ENCODE results near the gene PDIA5.

PDIA5 gene

GRCh38 chr3:123126031-123126430, 59.2 kb downstream of the PDIA5 start:
- H3K4me3 ChIP-seq (ENCODE audit: low read length): no peak overlapping the region
- H3K36me3 ChIP-seq (ENCODE audit: insufficient read depth, low read depth, low read length): peaks cover 67% of the 10 kb centered on the region
- peaks cover 3% of the 10 kb centered on the region; the same call in 1 of the 2 replicates for H3K4me1 ChIP-seq (ENCODE audit: insufficient read depth, low read length)
- no peak overlapping the region for H3K27ac ChIP-seq (ENCODE audit: low read length)
- H3K27me3 ChIP-seq (ENCODE audit: insufficient read depth, low read length): no peaks in the 10 kb centered on the region
- H3K9ac ChIP-seq (ENCODE audit: low read depth, low read length): no peak overlapping the region
- H3K9me3 ChIP-seq (ENCODE audit: insufficient read depth, low read depth, low read length): no peaks in the 10 kb centered on the region

DNA sequence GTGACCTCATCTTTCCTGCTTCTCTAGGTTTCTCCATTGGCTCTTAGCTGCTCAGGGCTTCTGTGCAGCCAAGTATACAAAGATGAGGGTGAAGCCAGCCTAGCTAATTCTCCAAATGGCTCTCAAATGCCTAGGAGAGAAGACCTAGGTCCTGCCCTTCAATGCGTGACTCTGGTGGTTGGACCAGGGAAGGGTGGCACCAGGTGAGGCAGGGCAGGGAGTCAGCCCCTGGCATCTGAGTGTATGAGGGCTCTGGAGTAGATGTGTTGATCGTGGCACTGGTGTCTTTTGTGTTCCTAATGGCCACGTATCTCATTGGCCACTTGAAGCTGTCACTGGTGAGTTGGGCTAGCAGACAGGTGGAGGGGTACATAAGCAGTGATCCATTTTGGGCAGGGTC, 59.8 kb downstream of the PDIA5 start:
- Histone ChIP-seq H3K9me3 (ENCODE audit: insufficient read depth, low read depth, low read length) (no peaks in the 10 kb centered on the region), H3K36me3 (ENCODE audit: insufficient read depth, low read depth, low read length) (peaks cover 68% of the 10 kb centered on the region), H3K9ac (ENCODE audit: low read depth, low read length) (no peak overlapping the region), H3K4me3 (ENCODE audit: low read length) (no peak overlapping the region), H3K27me3 (ENCODE audit: insufficient read depth, low read length) (no peaks in the 10 kb centered on the region), H3K27ac (ENCODE audit: low read length) (no peak overlapping the region), H3K4me1 (ENCODE audit: insufficient read depth, low read length) (peaks cover 3% of the 10 kb centered on the region; the same call in 1 of the 2 replicates)

DNA sequence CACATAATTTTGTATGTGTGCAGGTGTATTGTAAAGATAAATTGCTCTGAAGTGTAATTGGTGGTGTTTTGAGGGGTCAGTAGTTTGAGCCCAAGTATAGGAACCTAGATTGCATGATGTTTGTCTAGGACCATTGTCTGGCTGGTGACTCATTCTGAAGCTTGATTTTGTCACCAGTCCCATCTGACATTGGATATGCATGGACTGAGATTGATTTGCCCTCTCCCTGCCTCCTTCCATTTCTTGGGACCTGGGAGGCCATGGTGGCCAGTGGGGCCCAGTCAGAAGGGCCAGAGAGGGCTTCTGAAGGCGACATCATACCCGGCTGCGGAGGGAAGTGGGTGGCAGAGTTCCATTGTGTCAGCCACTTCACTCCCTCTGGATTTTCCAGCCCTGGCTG, 62.3 kb downstream of the PDIA5 start:
- Histone ChIP-seq H3K4me1 (ENCODE audit: insufficient read depth, low read length) (peaks cover 3% of the 10 kb centered on the region; the same call in 1 of the 2 replicates), H3K9me3 (ENCODE audit: insufficient read depth, low read depth, low read length) (no peaks in the 10 kb centered on the region), H3K4me3 (ENCODE audit: low read length) (no peak overlapping the region), H3K27me3 (ENCODE audit: insufficient read depth, low read length) (no peaks in the 10 kb centered on the region), H3K36me3 (ENCODE audit: insufficient read depth, low read depth, low read length) (peaks cover 57% of the 10 kb centered on the region), H3K9ac (ENCODE audit: low read depth, low read length) (no peak overlapping the region), H3K27ac (ENCODE audit: low read length) (no peak overlapping the region)

- no peak overlapping the region for H3K4me3 ChIP-seq (ENCODE audit: low read length)
- no peaks in the 10 kb centered on the region for H3K27me3 ChIP-seq (ENCODE audit: insufficient read depth, low read length)
- peaks cover 3% of the 10 kb centered on the region; the same call in 1 of the 2 replicates for H3K4me1 ChIP-seq (ENCODE audit: insufficient read depth, low read length)
- H3K36me3 ChIP-seq (ENCODE audit: insufficient read depth, low read depth, low read length): peaks cover 57% of the 10 kb centered on the region
- no peak overlapping the region for H3K9ac ChIP-seq (ENCODE audit: low read depth, low read length)
- no peaks in the 10 kb centered on the region for H3K9me3 ChIP-seq (ENCODE audit: insufficient read depth, low read depth, low read length)
- H3K27ac ChIP-seq (ENCODE audit: low read length): no peak overlapping the region
Observed at GRCh38 chr3:123129532-123129931, 62.7 kb downstream of the PDIA5 start.

DNA sequence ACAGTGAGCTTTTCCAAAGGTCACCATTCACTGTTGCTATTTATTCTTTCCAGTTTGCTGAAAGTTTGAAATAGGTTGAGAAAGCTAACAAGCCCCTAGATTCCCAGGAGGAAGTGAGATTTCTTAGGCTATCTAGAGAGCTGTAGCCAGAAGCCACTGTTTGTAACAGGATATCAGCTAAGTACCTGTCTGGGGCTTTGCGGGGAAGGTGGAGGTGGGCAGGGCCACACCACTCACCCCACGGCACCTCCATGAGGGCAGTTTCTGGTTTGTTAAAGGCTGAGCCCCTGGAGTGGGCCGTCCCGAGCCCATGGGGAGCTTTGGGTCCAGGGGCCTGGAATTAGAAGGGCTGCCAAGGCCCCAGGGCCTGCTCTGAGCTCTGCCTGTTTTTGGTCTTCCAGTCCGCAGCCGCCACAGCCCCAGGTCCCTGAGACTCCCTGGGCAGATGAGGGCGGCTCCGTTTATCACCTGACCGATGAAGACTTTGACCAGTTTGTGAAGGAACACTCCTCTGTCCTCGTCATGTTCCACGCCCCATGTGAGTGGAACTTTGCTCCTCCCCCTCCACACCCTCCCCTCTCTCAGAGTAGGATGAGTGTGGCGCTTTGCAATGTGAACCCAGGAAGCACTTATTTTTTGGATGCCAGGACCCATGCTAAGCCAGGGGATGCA, 63.4 kb downstream of the PDIA5 start:
- Histone ChIP-seq H3K27me3 (ENCODE audit: insufficient read depth, low read length) (no peaks in the 10 kb centered on the region), H3K4me3 (ENCODE audit: low read length) (no peak overlapping the region), H3K4me1 (ENCODE audit: insufficient read depth, low read length) (peaks cover 3% of the 10 kb centered on the region; the same call in 1 of the 2 replicates), H3K27ac (ENCODE audit: low read length) (no peak overlapping the region), H3K36me3 (ENCODE audit: insufficient read depth, low read depth, low read length) (peaks cover 50% of the 10 kb centered on the region), H3K9me3 (ENCODE audit: insufficient read depth, low read depth, low read length) (no peaks in the 10 kb centered on the region), H3K9ac (ENCODE audit: low read depth, low read length) (no peak overlapping the region)

- Histone ChIP-seq H3K4me1 (ENCODE audit: insufficient read depth, low read length) (no peaks in the 10 kb centered on the region; the same call in 1 of the 2 replicates), H3K4me3 (ENCODE audit: low read length) (no peak overlapping the region), H3K27ac (ENCODE audit: low read length) (no peak overlapping the region), H3K9ac (ENCODE audit: low read depth, low read length) (no peak overlapping the region), H3K36me3 (ENCODE audit: insufficient read depth, low read depth, low read length) (peaks cover 31% of the 10 kb centered on the region), H3K9me3 (ENCODE audit: insufficient read depth, low read depth, low read length) (no peaks in the 10 kb centered on the region), H3K27me3 (ENCODE audit: insufficient read depth, low read length) (no peaks in the 10 kb centered on the region)
Observed at GRCh38 chr3:123134671-123135070, 67.8 kb downstream of the PDIA5 start.

DNA sequence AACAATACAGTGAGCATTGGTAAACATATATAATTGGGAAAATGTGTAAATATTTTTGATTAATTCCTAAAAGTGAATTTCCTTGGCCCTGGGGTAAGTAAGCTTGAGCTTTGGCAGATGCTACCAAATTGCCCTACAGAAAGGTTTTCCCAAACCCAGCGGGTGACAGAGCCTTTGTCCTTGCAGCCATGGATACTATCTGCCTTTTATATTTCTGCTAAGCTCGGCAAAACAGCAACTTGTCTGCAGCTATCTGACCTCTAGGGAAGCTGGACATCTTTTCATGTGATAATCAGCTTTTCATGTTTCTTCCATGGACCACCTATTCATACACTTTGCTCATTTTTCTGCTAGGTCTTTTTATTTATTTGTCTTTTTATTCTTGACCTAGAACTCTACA, 70.2 kb downstream of the PDIA5 start:
- peaks cover 20% of the 10 kb centered on the region; the same call in 1 of the 2 replicates for H3K36me3 ChIP-seq (ENCODE audit: insufficient read depth, low read depth, low read length)
- no peaks in the 10 kb centered on the region for H3K9me3 ChIP-seq (ENCODE audit: insufficient read depth, low read depth, low read length)
- no peak overlapping the region for H3K9ac ChIP-seq (ENCODE audit: low read depth, low read length)
- H3K27me3 ChIP-seq (ENCODE audit: insufficient read depth, low read length): no peaks in the 10 kb centered on the region
- no peaks in the 10 kb centered on the region; the same call in 1 of the 2 replicates for H3K4me1 ChIP-seq (ENCODE audit: insufficient read depth, low read length)
- no peak overlapping the region for H3K27ac ChIP-seq (ENCODE audit: low read length)
- no peak overlapping the region for H3K4me3 ChIP-seq (ENCODE audit: low read length)

DNA sequence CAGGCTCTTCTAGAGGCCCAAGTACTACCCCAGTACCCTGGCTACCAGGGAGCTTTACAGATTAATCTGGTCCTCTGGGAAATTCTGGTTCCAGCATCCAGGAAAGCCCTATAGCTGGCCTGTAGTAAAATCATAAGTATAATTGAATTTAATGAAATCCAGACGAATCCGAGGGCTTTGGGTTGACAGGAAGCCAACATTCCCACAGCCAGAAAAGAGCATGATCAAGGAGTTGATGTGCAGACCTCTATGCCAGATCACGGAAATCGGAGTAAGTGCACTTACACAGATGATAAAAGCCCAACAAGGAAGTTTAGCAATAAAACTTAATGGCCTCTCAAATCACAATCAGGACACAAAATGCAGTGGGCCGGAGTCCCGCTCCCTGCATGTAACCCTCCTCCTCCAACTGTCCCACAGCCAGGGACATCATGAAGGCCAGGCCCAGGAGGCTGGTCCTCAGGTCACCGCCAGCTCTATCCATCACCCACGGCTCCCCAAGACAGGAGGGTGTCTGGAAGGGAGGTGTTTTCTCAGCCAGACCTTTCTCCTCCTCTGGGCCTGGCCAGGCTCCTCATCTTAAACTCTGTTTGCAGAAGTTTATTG, 72.1 kb downstream of the PDIA5 start:
- H3K27ac ChIP-seq (ENCODE audit: low read length): no peak overlapping the region
- H3K9ac ChIP-seq (ENCODE audit: low read depth, low read length): no peak overlapping the region
- H3K36me3 ChIP-seq (ENCODE audit: insufficient read depth, low read depth, low read length): peaks cover 13% of the 10 kb centered on the region; the same call in 1 of the 2 replicates
- H3K4me3 ChIP-seq (ENCODE audit: low read length): no peak overlapping the region
- peaks cover 5% of the 10 kb centered on the region; the same call in 1 of the 2 replicates for H3K4me1 ChIP-seq (ENCODE audit: insufficient read depth, low read length)
- no peaks in the 10 kb centered on the region for H3K9me3 ChIP-seq (ENCODE audit: insufficient read depth, low read depth, low read length)
- no peaks in the 10 kb centered on the region for H3K27me3 ChIP-seq (ENCODE audit: insufficient read depth, low read length)

DNA sequence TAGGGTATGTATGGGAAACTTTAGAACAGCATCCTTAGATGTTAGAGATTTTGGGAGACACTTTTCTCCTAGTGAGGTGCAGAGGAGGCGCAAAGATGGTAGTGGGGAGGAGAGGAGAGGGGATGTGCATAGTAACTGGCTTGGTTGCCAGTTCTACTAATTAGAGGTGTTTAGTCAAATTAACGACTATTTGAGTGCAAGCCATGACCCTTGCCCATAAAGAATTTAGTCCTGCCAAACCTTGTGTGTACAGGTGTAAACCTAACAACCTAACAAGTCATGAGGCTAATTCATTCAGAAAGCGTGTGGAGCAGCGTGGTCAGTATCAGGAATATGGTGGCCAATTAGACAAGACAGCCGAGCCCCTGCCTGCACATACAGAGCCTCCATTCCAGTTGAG, 72.7 kb downstream of the PDIA5 start:
- Histone ChIP-seq H3K27me3 (ENCODE audit: insufficient read depth, low read length) (no peaks in the 10 kb centered on the region), H3K9ac (ENCODE audit: low read depth, low read length) (no peak overlapping the region), H3K9me3 (ENCODE audit: insufficient read depth, low read depth, low read length) (no peaks in the 10 kb centered on the region), H3K4me3 (ENCODE audit: low read length) (no peak overlapping the region), H3K4me1 (ENCODE audit: insufficient read depth, low read length) (peaks cover 9% of the 10 kb centered on the region; the same call in 1 of the 2 replicates), H3K27ac (ENCODE audit: low read length) (no peak overlapping the region), H3K36me3 (ENCODE audit: insufficient read depth, low read depth, low read length) (peaks cover 7% of the 10 kb centered on the region; the same call in 1 of the 2 replicates)

DNA sequence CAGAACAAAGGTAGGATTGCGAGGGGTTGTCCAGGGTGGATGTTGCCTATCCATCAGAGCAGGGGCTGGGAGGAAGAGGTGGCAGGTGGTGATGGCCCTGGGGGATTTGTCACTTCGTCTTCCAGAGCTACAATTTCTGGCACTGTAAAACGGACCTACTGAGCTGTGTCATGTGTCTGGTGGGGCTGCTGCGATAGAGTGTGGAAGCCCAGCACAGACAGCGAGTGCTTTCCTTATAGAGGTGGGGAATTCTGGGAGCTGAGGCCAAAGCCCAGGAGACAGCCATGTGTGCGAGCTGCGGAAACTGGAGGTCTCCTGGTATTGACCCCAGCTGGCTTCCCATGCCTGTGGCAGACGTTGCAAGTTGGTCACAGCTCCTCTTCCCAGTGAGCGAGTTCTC, 73.7 kb downstream of the PDIA5 start:
- Histone ChIP-seq H3K27ac (ENCODE audit: low read length) (no peak overlapping the region), H3K36me3 (ENCODE audit: insufficient read depth, low read depth, low read length) (peaks cover 16% of the 10 kb centered on the region; the same call in 1 of the 2 replicates), H3K4me3 (ENCODE audit: low read length) (no peak overlapping the region), H3K4me1 (ENCODE audit: insufficient read depth, low read length) (peaks cover 9% of the 10 kb centered on the region; the same call in 1 of the 2 replicates), H3K27me3 (ENCODE audit: insufficient read depth, low read length) (no peaks in the 10 kb centered on the region), H3K9me3 (ENCODE audit: insufficient read depth, low read depth, low read length) (no peaks in the 10 kb centered on the region), H3K9ac (ENCODE audit: low read depth, low read length) (no peak overlapping the region)

- Histone ChIP-seq H3K4me3 (ENCODE audit: low read length) (no peak overlapping the region), H3K9ac (ENCODE audit: low read depth, low read length) (no peak overlapping the region), H3K36me3 (ENCODE audit: insufficient read depth, low read depth, low read length) (peaks cover 22% of the 10 kb centered on the region), H3K4me1 (ENCODE audit: insufficient read depth, low read length) (peaks cover 9% of the 10 kb centered on the region; the same call in 1 of the 2 replicates), H3K27ac (ENCODE audit: low read length) (no peak overlapping the region), H3K27me3 (ENCODE audit: insufficient read depth, low read length) (no peaks in the 10 kb centered on the region), H3K9me3 (ENCODE audit: insufficient read depth, low read depth, low read length) (no peaks in the 10 kb centered on the region)
Observed at GRCh38 chr3:123141276-123141675, 74.5 kb downstream of the PDIA5 start.

All from iPS-20b (cell line).